NB4 (cell line): ENCODE data around the gene ASB14.

Source experiments
- DNase-seq: peaks from one replicate; pipeline ENCODE4 v3.0.0; 2010; ENCODE audit warnings: low read depth
- H3K4me3 ChIP-seq: one replicate; pipeline ENCODE4 v1.5.1; 2011; ENCODE audit warnings: mild to moderate bottlenecking, low read depth, low read length, moderate library complexity
- CTCF ChIP-seq: IDR thresholded peaks from one replicate; pipeline ENCODE4 v1.5.1; 2012; ENCODE audit warnings: low read depth, low read length
- MYC ChIP-seq: IDR thresholded peaks from 2 replicates; pipeline ENCODE4 v1.6.1; 2011; ENCODE audit warnings: low read depth, low read length
- POLR2A ChIP-seq: IDR thresholded peaks from 2 replicates; pipeline ENCODE4 v1.6.1; 2011; ENCODE audit warnings: mild to moderate bottlenecking; ENCODE audit not compliant: insufficient read length; ENCODE audit errors: extremely low read depth
- TF ChIP-seq, protein P1 (sequence below): IDR thresholded peaks from 2 replicates; pipeline ENCODE4 v1.6.1; 2011; ENCODE audit warnings: low read depth, low read length

ASB14 gene

GRCh38 chr3:57261929-57262328, 30.6 kb downstream of the ASB14 start:
- no peak for DNase-seq
- no peak overlapping the region for H3K4me3 ChIP-seq
- TF ChIP-seq CTCF (no peak), POLR2A (no peak), MYC (no peak)
- TF ChIP-seq, protein P1, sequence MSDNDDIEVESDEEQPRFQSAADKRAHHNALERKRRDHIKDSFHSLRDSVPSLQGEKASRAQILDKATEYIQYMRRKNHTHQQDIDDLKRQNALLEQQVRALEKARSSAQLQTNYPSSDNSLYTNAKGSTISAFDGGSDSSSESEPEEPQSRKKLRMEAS = no peak

DNA sequence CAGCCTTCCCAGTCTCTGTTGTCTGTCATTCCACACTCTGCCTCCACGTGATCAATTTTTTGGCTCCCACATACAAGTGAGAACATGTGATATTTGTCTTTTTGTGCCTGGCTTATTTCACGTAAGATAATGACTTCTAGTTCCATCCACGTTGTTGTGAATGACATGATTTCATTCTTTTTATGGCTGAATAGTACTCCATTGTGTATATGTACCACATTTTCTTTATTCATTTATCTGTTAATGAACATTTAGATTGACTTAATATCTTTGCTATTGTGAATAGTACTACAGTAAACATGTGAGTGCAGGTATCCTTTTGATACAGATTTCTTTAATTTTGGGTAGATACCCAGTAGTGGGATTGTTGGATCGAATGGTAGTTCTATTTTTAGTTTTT, 31.4 kb downstream of the ASB14 start:
- no peak overlapping the region for H3K4me3 ChIP-seq
- TF ChIP-seq, protein P1 = no peak
- TF ChIP-seq MYC (no peak), CTCF (no peak), POLR2A (no peak)
- DNase-seq = no peak

- DNase-seq = no peak
- no peak overlapping the region for H3K4me3 ChIP-seq
- no peak for TF ChIP-seq POLR2A
- no peak for TF ChIP-seq CTCF
- TF ChIP-seq MYC = no peak
- TF ChIP-seq, protein P1 = no peak
Observed at GRCh38 chr3:57257678-57258077, 34.8 kb downstream of the ASB14 start.

GRCh38 chr3:57256844-57257243, 35.6 kb downstream of the ASB14 start:
- TF ChIP-seq, protein P1 = no peak
- TF ChIP-seq POLR2A (no peak), CTCF (no peak), MYC (no peak)
- no peak for DNase-seq
- H3K4me3 ChIP-seq = no peak overlapping the region

DNA sequence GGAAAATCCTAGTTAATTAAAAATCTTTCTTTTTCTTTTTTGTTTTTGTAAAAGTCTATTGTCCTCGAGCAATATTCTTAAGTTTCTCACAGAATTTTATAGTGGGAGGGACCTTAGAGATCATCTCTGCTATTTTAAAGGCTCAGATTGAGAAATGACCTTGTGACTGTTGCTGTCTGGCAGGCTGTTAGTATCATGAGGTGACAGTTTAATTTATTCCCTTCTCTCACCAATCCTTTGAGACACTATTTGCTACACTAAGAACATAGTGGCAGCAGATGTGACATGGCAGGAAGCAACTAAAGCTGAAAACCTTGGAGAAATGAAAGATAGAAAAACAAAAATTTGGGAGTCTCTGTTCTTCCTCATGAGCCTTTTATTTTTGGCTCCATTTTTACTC, 40.1 kb downstream of the ASB14 start:
- TF ChIP-seq MYC (no peak), CTCF (no peak), POLR2A (no peak)
- TF ChIP-seq, protein P1 = no peak
- no peak overlapping the region for H3K4me3 ChIP-seq
- DNase-seq = no peak

DNA sequence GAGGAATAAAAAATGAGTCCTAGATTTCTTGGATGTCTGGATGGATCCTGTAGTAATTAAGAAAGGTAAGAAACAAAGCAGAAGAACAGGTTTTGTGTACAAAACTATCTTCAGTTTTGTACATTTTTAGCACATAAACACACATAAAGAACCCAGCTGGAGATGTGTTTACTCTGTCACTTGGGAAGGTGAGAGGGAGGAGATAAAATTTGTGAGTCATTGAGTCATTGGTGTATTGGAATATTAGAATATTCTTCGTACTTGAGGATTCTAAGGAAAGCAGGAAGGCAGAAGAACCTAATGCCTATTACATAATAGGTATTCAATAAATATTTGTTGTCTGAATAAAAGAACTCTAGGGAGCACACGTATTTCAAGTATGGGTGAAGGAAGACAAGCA, 47.5 kb downstream of the ASB14 start:
- H3K4me3 ChIP-seq = no peak overlapping the region
- TF ChIP-seq CTCF (no peak), POLR2A (no peak)
- no peak for DNase-seq
